ENCODE results near the gene GALNT10. TPM values are rescaled to one million over a fixed set of nuclear protein-coding genes. Genes with fewer than 3 reads are reported as not detected.

GALNT10 gene
- total and polyA plus RNA-seq, 2 experiments from 2014 or later, result 3.2 to 12.9 TPM

DNA sequence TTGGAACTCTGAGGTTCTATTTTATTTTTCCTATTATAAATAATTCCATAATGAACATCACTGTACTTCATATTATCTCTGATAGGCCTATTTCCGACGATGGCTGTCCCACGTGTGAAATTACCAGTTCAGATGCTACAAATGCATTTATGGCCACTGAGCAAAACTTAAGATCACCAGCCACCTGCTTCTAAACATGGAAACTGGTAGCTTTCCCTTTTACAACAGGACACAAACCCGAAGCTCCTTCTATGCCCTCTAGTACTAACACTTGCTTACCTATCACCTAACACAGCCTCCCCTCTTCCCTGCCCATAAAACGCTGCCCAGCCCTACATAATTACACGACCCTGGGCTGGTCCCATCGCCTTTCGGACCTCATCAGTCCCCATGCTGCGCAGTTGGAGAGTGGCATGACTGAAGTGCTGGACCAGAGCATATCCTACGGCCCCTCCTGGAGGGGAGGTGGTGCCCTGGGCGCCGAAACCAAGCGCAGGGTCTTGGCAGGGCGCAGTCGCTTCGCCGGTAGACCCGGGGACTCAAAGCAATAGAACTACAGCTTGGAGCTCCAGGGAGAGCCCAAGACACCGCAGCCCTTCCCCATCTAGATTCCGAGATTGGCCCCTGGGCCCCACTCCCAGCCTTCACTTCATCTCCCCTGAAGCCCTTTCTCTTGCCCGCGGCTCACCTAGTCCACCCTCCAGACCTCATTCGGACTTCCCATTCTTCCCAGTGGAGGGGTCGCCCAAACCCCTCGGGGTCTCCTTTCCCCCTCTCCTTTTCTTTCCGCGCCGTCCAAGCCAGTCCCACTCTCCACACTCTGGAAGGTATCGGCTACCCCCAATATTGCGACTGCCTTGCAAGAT, 254.3 kb downstream of the GALNT10 start:
- Histone ChIP-seq H2AFZ (peak overlapping the region; percentile 99), H3K4me2 (peak overlapping the region; percentile 98), H3K36me3 (ENCODE audit: insufficient read depth) (peaks cover 4% of the 10 kb centered on the region; the same call in 1 of the 2 replicates), H3K9me2 (ENCODE audit: insufficient read depth) (no peaks in the 10 kb centered on the region), H3K27me3 (ENCODE audit: insufficient read depth) (peaks cover 20% of the 10 kb centered on the region), H3K4me3 (peak overlapping the region; percentile 98), H3K4me1 (ENCODE audit: insufficient read depth) (peaks cover 12% of the 10 kb centered on the region), H4K20me1 (replicated peaks; ENCODE audit: insufficient read depth) (peaks cover 20% of the 10 kb centered on the region), H3K79me2 (replicated peaks; ENCODE audit: insufficient read depth) (peaks cover 22% of the 10 kb centered on the region), H3K27ac (ENCODE audit: low read depth) (no peak overlapping the region), H3F3A (replicated peaks; ENCODE audit: low read depth) (0 out of 2 replicates have a peak, but pooled peaks cover 3% of the 10 kb centered on the region)
- Mint-ChIP-seq H3K9me3 (no peaks in the 10 kb centered on the region), H3K4me3 (peak overlapping the region; percentile 98), H3K4me1 (peaks cover 14% of the 10 kb centered on the region; the same call in 2 of the 3 replicates), H3K27me3 (ENCODE audit: insufficient read depth, low read depth, poor library complexity) (peaks cover 18% of the 10 kb centered on the region), H3K36me3 (ENCODE audit: low read depth) (peaks cover 7% of the 10 kb centered on the region; the same call in 2 of the 3 replicates), H3K27ac (no peak overlapping the region; the same call in 1 of the 2 replicates)
- TF ChIP-seq NANOG (IDR thresholded peaks at IDR 0.05; ENCODE audit: borderline replicate concordance), result no peak
- TF ChIP-seq ZNF114 (CRISPR knock-in tag; IDR thresholded peaks at IDR 0.05), result no peak
- no peak for TF ChIP-seq ZNF331 (CRISPR knock-in tag; IDR thresholded peaks at IDR 0.05; ENCODE audit: low read depth)
- TF ChIP-seq, protein P1, sequence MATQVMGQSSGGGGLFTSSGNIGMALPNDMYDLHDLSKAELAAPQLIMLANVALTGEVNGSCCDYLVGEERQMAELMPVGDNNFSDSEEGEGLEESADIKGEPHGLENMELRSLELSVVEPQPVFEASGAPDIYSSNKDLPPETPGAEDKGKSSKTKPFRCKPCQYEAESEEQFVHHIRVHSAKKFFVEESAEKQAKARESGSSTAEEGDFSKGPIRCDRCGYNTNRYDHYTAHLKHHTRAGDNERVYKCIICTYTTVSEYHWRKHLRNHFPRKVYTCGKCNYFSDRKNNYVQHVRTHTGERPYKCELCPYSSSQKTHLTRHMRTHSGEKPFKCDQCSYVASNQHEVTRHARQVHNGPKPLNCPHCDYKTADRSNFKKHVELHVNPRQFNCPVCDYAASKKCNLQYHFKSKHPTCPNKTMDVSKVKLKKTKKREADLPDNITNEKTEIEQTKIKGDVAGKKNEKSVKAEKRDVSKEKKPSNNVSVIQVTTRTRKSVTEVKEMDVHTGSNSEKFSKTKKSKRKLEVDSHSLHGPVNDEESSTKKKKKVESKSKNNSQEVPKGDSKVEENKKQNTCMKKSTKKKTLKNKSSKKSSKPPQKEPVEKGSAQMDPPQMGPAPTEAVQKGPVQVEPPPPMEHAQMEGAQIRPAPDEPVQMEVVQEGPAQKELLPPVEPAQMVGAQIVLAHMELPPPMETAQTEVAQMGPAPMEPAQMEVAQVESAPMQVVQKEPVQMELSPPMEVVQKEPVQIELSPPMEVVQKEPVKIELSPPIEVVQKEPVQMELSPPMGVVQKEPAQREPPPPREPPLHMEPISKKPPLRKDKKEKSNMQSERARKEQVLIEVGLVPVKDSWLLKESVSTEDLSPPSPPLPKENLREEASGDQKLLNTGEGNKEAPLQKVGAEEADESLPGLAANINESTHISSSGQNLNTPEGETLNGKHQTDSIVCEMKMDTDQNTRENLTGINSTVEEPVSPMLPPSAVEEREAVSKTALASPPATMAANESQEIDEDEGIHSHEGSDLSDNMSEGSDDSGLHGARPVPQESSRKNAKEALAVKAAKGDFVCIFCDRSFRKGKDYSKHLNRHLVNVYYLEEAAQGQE (IDR thresholded peaks at IDR 0.05; ENCODE audit: unreplicated experiment), result no peak
- no peak for TF ChIP-seq CREB1 (CRISPR knock-in tag; IDR thresholded peaks at IDR 0.05; ENCODE audit: low read depth)
- no peak for TF ChIP-seq EZH2 (IDR thresholded peaks at IDR 0.05; ENCODE audit: low read depth, unreplicated experiment)
- TF ChIP-seq, protein P2, sequence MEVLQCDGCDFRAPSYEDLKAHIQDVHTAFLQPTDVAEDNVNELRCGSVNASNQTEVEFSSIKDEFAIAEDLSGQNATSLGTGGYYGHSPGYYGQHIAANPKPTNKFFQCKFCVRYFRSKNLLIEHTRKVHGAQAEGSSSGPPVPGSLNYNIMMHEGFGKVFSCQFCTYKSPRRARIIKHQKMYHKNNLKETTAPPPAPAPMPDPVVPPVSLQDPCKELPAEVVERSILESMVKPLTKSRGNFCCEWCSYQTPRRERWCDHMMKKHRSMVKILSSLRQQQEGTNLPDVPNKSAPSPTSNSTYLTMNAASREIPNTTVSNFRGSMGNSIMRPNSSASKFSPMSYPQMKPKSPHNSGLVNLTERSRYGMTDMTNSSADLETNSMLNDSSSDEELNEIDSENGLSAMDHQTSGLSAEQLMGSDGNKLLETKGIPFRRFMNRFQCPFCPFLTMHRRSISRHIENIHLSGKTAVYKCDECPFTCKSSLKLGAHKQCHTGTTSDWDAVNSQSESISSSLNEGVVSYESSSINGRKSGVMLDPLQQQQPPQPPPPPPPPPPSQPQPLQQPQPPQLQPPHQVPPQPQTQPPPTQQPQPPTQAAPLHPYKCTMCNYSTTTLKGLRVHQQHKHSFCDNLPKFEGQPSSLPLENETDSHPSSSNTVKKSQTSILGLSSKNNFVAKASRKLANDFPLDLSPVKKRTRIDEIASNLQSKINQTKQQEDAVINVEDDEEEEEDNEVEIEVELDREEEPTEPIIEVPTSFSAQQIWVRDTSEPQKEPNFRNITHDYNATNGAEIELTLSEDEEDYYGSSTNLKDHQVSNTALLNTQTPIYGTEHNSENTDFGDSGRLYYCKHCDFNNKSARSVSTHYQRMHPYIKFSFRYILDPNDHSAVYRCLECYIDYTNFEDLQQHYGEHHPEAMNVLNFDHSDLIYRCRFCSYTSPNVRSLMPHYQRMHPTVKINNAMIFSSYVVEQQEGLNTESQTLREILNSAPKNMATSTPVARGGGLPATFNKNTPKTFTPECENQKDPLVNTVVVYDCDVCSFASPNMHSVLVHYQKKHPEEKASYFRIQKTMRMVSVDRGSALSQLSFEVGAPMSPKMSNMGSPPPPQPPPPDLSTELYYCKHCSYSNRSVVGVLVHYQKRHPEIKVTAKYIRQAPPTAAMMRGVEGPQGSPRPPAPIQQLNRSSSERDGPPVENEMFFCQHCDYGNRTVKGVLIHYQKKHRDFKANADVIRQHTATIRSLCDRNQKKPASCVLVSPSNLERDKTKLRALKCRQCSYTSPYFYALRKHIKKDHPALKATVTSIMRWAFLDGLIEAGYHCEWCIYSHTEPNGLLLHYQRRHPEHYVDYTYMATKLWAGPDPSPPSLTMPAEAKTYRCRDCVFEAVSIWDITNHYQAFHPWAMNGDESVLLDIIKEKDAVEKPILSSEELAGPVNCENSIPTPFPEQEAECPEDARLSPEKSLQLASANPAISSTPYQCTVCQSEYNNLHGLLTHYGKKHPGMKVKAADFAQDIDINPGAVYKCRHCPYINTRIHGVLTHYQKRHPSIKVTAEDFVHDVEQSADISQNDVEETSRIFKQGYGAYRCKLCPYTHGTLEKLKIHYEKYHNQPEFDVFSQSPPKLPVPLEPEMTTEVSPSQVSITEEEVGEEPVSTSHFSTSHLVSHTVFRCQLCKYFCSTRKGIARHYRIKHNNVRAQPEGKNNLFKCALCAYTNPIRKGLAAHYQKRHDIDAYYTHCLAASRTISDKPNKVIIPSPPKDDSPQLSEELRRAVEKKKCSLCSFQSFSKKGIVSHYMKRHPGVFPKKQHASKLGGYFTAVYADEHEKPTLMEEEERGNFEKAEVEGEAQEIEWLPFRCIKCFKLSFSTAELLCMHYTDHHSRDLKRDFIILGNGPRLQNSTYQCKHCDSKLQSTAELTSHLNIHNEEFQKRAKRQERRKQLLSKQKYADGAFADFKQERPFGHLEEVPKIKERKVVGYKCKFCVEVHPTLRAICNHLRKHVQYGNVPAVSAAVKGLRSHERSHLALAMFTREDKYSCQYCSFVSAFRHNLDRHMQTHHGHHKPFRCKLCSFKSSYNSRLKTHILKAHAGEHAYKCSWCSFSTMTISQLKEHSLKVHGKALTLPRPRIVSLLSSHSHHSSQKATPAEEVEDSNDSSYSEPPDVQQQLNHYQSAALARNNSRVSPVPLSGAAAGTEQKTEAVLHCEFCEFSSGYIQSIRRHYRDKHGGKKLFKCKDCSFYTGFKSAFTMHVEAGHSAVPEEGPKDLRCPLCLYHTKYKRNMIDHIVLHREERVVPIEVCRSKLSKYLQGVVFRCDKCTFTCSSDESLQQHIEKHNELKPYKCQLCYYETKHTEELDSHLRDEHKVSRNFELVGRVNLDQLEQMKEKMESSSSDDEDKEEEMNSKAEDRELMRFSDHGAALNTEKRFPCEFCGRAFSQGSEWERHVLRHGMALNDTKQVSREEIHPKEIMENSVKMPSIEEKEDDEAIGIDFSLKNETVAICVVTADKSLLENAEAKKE (CRISPR knock-in tag; IDR thresholded peaks at IDR 0.05), result no peak
- TF ChIP-seq STAT1 (IDR thresholded peaks at IDR 0.05; ENCODE audit: unreplicated experiment), result no peak
- TF ChIP-seq EZH2phosphoT487 (IDR thresholded peaks at IDR 0.05; ENCODE audit: unreplicated experiment), result no peak
- TF ChIP-seq, protein P3, sequence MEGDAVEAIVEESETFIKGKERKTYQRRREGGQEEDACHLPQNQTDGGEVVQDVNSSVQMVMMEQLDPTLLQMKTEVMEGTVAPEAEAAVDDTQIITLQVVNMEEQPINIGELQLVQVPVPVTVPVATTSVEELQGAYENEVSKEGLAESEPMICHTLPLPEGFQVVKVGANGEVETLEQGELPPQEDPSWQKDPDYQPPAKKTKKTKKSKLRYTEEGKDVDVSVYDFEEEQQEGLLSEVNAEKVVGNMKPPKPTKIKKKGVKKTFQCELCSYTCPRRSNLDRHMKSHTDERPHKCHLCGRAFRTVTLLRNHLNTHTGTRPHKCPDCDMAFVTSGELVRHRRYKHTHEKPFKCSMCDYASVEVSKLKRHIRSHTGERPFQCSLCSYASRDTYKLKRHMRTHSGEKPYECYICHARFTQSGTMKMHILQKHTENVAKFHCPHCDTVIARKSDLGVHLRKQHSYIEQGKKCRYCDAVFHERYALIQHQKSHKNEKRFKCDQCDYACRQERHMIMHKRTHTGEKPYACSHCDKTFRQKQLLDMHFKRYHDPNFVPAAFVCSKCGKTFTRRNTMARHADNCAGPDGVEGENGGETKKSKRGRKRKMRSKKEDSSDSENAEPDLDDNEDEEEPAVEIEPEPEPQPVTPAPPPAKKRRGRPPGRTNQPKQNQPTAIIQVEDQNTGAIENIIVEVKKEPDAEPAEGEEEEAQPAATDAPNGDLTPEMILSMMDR (conservative IDR thresholded peaks at IDR 0.05; ENCODE audit: low read depth in 2 of 2), result no peak
- no peak for TF ChIP-seq JUNB (IDR thresholded peaks at IDR 0.05; ENCODE audit: unreplicated experiment)
- no peak for TF ChIP-seq POLR2AphosphoS5 (IDR thresholded peaks at IDR 0.05; ENCODE audit: low read depth)
- TF ChIP-seq, protein P4, sequence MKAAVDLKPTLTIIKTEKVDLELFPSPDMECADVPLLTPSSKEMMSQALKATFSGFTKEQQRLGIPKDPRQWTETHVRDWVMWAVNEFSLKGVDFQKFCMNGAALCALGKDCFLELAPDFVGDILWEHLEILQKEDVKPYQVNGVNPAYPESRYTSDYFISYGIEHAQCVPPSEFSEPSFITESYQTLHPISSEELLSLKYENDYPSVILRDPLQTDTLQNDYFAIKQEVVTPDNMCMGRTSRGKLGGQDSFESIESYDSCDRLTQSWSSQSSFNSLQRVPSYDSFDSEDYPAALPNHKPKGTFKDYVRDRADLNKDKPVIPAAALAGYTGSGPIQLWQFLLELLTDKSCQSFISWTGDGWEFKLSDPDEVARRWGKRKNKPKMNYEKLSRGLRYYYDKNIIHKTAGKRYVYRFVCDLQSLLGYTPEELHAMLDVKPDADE (IDR thresholded peaks at IDR 0.05), result no peak
- ATAC-seq (peak; percentile 50), DNase-seq (ENCODE audit: low spot score) (peak; percentile 60)

Data from GM23338 (cell line).